Stimulated activated CD8-positive, alpha-beta memory T cell treated with anti-CD3 and anti-CD28 coated beads, Interleukin-15, amount 100 ng/mL, for 4 hours (primary cell): Measurements from ENCODE around the gene CIAO3.

Source experiments
- DNase-seq, 2 donors: peaks; one replicate each; pipeline ENCODE4 v3.0.0-alpha.2; 2020; ENCODE audit warnings: low read depth in 2 of 2

CIAO3 gene

GRCh38 chr16:710500-711075 lies 30.2 kb downstream of the CIAO3 start:
- no peak for DNase-seq

- no peak for DNase-seq
Measured at GRCh38 chr16:709566-710499, 31.0 kb downstream of the CIAO3 start.

DNA sequence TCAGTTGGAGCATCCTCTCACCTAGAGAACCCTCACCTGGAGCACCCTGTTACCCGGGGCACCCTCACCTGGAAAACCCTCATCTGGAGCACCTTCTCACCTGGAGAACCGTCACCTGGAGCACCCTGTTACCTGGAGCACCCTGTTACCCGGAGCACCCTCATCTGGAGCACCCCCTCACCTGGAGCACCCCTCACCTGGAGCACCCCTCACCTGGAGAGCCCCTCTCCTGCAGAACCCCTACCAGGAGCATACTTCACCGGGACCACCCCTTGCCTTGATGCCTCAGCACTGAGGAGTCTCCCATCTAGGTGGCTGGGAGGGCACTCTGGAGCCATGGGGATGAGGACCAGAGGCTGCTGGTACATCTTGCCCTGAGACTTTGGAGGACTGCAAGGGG lies 31.8 kb downstream of the CIAO3 start:
- DNase-seq, result no peak

- DNase-seq, result no peak
Measured at GRCh38 chr16:708019-708418, 32.8 kb downstream of the CIAO3 start.

DNA sequence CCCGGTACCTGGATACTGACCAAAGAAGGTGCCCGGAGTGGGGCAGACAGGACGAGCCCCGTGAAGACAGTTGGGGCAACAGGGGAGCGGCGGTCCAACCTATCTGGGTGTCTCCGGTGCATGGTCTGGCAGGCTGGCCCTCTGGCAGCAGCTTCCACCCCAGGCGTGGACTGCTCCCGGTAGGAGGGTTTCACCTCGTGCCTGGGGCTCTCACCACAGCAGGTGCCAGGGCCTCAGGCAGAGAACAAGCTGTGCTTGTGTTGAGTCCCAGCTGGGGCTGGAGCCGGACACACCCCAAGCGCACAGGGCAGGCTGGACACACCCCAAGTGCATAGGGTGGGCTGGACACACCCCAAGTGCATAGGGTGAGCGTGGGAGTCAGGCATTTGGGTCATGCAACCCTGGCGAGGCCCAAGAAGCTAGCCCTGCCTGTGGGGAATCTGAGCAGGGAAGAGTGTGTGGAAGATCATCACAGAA lies 33.7 kb downstream of the CIAO3 start:
- DNase-seq, result no peak

DNA sequence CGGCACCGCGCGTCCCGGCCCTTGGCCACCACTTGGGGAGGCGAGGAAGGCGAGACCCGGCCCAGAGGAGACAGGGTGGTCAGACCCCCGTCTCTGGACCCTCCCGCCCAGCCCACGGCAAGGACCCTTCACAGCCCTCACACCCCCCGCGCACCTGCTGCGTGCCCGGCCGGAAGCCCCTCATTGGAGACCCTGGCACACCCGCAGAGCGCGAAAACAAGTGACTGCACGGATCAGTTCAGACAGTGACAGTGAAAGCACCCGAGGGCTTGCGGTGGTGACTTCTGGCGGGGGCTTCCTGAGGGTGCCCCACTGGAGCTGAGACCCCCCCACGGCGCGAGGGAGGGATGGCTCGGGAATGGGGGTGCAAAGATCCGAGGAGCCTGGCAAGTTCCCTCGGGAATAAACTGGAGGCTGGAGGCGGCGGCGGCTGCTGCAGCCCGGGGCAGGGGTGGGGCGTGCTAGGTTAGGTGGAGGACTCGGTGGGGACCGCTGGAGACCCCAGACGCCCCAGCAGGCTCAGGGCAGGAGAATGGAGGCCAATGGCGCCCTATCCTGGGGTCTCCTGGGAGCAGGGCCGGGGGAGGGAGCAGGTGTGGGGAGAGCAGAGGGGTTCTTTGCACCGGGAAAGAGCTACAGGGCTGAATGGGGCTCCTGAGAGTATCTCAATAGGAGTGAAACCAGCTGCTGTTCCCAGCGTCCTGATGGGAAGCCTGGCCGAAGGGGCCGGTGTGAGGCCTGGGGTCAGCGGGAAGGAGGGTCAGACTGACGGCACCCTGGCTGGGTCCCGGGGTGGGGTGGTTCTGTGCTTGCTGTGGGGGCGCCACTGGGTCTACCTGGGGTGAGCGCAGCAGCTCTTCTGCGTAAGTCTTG lies 34.4 kb downstream of the CIAO3 start:
- no peak for DNase-seq

DNA sequence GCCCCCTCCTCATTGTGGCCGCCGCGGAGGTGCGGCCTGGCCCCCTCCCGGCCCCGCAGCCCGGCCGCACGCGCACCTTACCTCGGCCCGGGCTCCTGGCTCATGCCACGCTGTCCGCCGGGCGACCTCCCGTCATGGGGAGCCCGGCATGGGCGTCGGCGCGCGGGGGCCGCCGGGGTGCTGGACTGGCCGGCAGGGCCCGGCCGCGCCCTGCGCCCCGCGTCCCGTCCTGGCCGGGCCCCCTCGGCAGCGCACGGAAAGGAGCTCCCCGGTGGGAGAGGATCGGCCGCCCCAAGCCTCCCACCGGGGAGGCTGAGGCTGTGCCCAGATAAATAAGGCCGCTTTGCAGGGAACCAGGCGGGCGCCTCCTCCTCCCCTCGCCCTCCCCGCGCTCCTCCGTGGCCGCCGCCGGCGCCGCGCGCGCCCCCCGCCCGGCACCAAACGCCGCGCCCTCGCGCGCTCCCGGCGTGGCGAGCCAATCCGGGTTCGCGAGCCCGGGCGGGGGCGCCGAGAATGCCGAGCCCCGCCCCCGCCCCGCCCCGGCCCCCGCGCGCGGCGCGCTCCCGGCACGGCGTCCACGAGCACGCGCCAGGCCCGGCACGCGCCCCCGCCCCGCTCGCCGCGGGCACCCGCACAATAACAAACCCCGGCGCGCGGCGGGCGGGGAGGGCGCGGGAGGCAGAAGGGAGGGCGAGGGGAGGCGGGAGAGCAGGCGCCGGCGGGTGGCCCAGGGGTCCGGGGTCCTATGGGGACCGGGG lies 35.2 kb downstream of the CIAO3 start, which contains the start of gene FBXL16:
Gene FBXL16, minus strand, starts transcription at position 371 of the 758 bp plus-strand sequence. CDS start 8,396 bp downstream, outside the sequence.
- DNase-seq, result no peak

DNA sequence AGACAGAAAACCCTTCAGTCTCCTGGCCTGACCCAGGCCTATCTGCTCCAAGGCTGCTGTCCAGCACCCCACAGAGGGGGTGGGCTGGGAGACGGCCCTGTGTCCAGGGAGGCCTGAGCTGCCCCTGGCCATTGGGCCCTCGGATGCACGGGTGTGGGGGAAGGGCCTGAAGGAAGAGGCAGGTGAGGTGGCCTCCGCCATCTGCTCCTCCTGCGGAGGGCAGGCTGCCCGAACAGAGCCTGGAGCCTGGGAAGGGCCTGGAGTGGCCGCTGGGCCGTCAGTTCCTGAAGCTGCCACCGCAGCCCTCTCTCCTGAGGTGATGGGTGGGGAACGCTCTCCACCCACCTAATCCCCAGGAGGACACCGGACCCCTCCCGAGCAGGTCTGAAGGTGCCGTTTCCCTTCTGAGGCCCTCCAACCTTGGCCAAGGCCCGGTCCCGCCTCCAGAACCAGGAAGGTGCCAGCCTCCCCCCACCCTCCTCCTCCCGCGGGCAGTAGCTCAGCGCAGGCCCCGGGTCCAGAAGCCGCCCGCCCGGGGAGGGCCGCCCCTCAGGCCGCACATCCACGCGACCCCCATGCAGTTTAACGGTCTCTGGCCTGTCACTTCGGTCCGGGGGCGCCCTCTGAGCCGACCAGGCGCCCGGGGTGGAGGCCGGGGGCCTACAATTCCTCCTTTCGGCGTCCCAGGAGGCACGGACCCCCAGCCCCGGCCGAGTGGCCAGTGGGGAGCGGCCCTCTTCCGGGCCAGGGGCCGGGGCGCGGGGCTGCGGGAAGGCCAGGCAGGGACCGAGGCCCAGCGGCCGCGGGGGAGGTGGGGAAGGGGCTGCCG lies 36.0 kb downstream of the CIAO3 start:
- DNase-seq, result no peak

DNA sequence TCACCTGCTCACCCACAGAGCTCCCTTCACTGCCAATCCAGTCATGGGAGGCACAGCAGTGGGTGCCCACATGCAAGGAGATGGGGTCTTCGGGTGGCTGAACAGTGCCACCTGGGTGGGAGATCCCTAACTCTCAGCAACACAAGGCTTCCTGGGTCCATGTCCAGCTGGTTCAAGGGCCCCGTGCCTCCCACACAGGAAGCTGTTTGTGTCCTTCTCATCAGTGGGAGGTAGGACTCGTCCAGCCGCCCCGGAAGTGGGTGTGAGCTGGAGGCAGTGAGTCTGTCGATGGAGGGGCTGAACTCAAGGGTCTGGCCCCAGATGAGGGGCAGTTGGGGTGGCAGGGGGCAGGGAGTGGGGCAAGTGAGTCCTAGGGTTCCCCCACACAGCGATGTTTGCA lies 36.8 kb downstream of the CIAO3 start:
- DNase-seq, result no peak

GRCh38 chr16:703406-703805 lies 37.4 kb downstream of the CIAO3 start:
- no peak for DNase-seq

DNA sequence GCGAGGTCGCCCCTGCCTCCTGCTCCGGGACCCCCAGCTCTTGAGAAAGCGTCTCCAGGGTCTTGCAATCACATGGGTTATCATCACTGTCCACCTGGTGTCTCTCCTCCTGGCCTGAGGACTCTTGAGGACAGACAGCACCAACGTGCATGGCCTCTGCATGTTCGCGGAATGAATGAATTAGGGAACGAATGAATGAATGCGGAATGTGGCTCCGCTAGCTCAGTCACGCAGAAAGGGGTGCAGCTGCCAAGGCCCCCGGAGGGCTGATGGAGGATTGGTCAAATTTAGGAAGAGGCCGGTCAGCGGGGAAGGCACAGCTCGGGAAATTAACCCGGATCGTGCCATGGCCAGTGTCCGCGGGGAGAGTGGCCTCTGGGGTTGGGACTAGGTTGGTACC lies 38.5 kb downstream of the CIAO3 start:
- DNase-seq, result no peak

DNA sequence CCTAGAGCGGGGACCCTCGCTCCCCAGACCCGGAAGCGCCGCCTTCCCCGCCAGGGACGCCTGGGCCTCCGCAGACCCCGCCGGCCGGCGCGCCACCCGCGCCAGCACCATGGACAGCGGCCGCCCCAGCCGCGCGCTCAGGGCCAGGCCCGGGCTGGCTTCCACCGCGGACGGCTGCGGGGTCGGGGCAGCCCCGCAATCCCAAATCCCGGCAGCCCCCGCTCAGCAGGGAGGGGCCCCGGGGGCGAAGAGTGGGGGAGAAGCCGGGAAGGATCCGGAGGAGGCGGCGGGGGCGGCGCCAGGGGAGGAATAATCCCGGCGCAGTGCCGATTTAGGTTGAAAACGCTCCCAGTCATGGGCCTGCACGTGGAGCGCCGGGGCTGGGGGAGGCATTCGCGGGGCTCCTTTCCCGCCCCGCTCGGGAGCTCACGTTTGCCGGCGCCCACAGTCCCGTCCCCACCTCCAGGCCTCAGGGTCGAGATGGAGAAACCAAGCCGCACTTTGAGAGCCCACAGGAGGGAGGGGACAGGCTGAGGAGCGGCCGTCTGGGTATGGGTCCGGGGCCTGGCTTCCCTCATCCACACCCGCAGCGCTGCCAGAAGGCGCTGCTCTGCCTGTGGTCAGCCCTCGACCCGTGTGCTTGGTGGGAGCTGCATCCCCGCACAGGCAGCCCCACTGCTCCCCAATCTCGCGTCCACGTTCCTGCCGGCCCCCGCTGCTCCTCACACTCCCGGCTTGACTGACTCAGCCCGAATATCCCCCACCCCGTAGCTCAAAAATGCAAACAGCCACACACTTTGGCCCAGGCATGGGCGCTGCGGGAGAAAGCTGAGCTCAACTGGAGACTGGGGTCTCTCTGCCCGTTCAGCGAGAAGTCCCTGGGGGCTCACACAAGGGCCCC lies 39.9 kb downstream of the CIAO3 start:
- no peak for DNase-seq

DNA sequence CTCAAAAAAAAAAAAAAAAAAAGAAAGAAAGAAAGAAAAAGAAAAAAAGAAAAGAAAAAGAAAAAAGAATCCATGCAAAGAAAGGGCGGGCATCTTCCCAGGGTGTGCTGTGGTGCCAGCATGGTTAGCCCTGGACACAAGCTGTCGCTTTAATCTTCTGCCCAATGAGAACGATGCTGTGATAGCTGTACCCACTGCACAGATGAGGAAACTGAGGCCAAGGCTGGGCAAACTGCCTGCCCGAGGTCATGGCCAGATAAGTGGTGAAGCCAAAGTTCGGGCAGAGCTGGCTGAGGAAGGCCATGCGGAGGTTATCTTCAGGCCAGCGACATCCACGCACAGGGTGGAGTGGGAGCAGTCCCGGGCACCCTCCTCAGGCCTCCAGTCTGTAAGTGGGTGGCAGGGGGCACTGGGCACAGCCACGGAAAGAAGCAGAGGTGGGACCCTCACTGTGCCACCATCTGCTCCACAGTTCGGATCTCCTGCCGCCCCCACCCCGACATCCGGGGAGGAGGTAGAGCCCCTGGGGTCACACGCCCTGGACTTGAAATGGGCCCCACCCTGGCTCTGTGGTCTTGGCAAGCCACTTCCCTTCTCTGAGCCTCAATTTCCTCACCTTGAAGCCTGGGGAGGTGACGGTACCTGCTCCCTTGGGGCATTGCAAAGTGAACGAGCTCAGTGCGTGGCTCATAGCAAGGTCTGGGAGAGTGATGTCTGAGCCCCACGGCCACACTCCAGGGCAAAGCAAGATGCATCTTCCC lies 41.7 kb downstream of the CIAO3 start:
- DNase-seq, result no peak

DNA sequence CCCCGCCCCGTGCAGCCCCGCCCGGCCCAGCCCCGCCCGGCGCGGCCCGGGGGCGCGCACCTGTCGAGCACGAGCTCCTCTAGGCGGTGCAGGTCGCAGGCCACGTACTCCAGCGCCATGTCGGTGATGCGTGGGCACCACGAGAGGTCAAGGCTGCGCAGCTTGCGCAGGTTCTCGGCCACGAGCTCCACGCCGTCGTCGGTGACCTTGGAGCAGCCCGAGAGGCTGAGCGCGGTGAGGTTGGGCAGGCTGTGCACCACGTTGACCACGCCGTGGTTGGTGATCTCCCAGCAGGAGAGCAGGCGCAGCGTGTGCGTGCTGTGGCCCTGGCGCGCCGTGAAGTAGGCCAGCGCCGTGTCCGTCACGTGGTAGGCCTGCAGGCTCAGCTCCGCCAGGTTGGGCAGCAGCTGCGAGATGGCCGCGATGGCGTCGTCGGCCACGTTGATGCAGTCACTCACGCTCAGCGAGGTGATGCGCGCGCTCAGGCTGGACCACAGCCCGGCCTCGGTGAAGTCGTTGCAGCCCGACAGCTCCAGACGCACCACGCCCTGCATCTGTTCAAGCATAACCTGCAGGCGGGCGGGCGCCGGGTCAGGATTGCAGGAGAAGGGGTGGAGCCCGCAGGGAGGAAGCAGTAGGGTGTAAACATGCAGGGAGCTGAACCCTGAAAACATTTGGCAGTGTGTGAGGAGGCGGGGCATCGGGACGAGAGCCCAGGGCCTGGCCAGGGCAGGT lies 45.3 kb downstream of the CIAO3 start:
- DNase-seq, result peak; percentile 43 to 49

GRCh38 chr16:694863-695354 lies 45.9 kb downstream of the CIAO3 start:
- DNase-seq, result no peak

GRCh38 chr16:694187-694862 lies 46.5 kb downstream of the CIAO3 start:
- DNase-seq, result no peak

GRCh38 chr16:693766-694165 lies 47.0 kb downstream of the CIAO3 start:
- DNase-seq, result no peak
